Dendritic cell treated with granulocyte-macrophage colony-stimulating factor and Interleukin-4, amounts not matched to agents 40 ng/mL and 50 ng/mL, for 4 days (primary cell): Measurements from ENCODE around the gene EPHA3.

Experiments
- H3K27ac Mint-ChIP-seq: one replicate; pipeline ENCODE4 v1.8.0; 2022; ENCODE audit warnings: mild to moderate bottlenecking, mixed read lengths
- H3K27me3 Mint-ChIP-seq: one replicate; pipeline ENCODE4 v1.8.0; 2022; ENCODE audit warnings: mild to moderate bottlenecking, mixed read lengths
- H3K36me3 Mint-ChIP-seq: one replicate; pipeline ENCODE4 v1.8.0; 2022; ENCODE audit warnings: low read depth, mixed read lengths
- H3K4me1 Mint-ChIP-seq: one replicate; pipeline ENCODE4 v1.8.0; 2022; ENCODE audit warnings: low read depth, mixed read lengths
- H3K4me3 Mint-ChIP-seq: one replicate; pipeline ENCODE4 v1.8.0; 2022; ENCODE audit warnings: mild to moderate bottlenecking, moderate library complexity, mixed read lengths
- H3K9me3 Mint-ChIP-seq: one replicate; pipeline ENCODE4 v1.8.0; 2022; ENCODE audit warnings: mixed read lengths
- intact Hi-C: fragments of 100-400 bp; cut with micrococcal nuclease; formaldehyde crosslinking; loops from one replicate; pipeline ENCODE4 v1.15.0; 2022

EPHA3 gene

DNA sequence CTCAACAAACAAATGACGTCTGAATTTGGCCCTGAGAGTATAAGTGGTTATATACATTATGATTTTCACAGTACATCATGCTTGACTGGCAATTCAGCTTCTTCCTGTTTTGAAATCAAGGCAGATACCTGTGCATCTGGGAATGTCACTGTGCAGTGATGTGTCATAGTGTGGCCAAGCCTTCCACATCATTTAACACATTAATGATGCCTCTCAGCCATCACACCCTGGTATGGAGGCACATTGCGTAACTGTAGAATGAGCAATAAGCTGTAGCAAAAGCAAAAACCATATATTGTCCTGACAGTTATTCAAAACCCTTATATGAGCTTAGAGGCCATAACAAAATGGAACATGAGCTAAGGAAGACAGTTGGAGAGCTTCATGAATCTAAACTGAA lies 246.0 kb downstream of the EPHA3 start:
- H3K27me3 Mint-ChIP-seq: no peaks in the 10 kb centered on the region
- H3K36me3 Mint-ChIP-seq: no peaks in the 10 kb centered on the region
- H3K4me1 Mint-ChIP-seq: no peaks in the 10 kb centered on the region
- H3K4me3 Mint-ChIP-seq: no peak overlapping the region
- H3K27ac Mint-ChIP-seq: no peak overlapping the region
- H3K9me3 Mint-ChIP-seq: no peaks in the 10 kb centered on the region
- intact Hi-C loops: no loop called here

DNA sequence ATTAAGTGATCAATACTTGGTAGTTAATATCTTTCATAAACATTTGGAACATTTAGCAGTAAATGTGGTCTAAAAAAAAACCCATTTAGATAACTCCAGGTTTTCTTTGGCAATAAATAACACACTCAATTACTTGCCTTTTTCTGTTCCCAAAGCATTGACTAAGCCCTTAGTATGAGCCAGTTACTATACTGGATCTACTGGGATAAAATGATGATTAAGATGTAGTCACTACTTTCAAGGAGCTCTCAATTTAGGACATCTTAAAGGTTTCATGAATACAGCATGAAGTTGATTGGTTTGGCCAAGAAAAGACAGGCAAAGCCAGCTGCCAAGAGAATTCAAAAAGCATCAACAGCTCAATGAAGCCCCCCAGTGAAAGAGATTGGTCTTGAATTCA lies 250.9 kb downstream of the EPHA3 start:
- Mint-ChIP-seq H3K4me1 (no peaks in the 10 kb centered on the region), H3K27me3 (no peaks in the 10 kb centered on the region), H3K9me3 (no peaks in the 10 kb centered on the region), H3K27ac (no peak overlapping the region), H3K36me3 (no peaks in the 10 kb centered on the region), H3K4me3 (no peak overlapping the region)
- intact Hi-C loops: no loop called here

GRCh38 chr3:89360156-89360555 lies 252.7 kb downstream of the EPHA3 start:
- intact Hi-C loops: no loop called here
- no peak overlapping the region for H3K4me3 Mint-ChIP-seq
- no peaks in the 10 kb centered on the region for H3K27me3 Mint-ChIP-seq
- H3K9me3 Mint-ChIP-seq: no peaks in the 10 kb centered on the region
- H3K27ac Mint-ChIP-seq: no peak overlapping the region
- H3K36me3 Mint-ChIP-seq: no peaks in the 10 kb centered on the region
- no peaks in the 10 kb centered on the region for H3K4me1 Mint-ChIP-seq

- no peak overlapping the region for H3K27ac Mint-ChIP-seq
- H3K27me3 Mint-ChIP-seq: no peaks in the 10 kb centered on the region
- no peak overlapping the region for H3K4me3 Mint-ChIP-seq
- H3K36me3 Mint-ChIP-seq: no peaks in the 10 kb centered on the region
- no peaks in the 10 kb centered on the region for H3K4me1 Mint-ChIP-seq
- intact Hi-C loops: no loop called here
- H3K9me3 Mint-ChIP-seq: peaks cover 9% of the 10 kb centered on the region
Observed at GRCh38 chr3:89362496-89362895, 255.1 kb downstream of the EPHA3 start.

DNA sequence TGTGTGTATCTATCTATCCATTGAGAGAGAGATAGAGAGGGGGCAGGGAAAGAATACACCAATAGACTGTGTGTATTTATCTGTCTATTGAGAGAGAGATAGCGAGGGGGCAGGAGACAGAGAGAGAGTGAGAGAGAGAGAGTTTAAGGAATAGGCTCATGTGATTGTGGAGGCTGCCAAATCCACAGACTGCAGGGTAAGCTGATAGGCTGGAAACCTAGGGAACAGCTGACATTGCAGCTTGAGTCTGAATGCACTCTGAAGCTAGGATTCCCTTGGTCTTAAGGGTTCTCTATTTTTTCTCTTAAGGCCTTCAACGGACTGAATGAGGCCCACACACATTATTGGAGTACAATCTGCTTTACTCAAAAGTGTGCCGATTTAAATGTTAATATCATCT lies 255.8 kb downstream of the EPHA3 start:
- intact Hi-C loops: no loop called here
- no peaks in the 10 kb centered on the region for H3K27me3 Mint-ChIP-seq
- no peaks in the 10 kb centered on the region for H3K36me3 Mint-ChIP-seq

DNA sequence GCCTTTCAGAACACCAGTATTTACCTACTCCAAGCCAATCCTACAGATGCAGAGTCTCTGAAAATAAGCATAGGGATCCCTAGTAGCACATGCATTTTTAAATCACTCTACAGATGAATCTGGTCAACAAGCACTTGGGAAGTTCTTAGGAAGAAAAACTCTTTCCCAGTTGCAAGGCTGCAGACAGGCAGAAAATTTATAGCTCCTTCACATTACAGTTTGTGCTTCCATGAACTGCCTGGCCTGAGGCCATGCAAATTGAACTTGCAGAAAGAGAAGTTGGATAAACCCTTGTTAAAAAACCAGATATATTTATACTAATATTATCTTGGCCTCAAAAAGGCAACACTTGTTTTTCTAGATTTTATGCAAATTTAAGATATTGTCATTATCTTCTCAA lies 256.9 kb downstream of the EPHA3 start:
- H3K9me3 Mint-ChIP-seq: peaks cover 25% of the 10 kb centered on the region

More for the DNA sequence above, 255.8 kb downstream of the EPHA3 start:
- H3K4me1 Mint-ChIP-seq: no peaks in the 10 kb centered on the region
- H3K4me3 Mint-ChIP-seq: no peak overlapping the region
- H3K27ac Mint-ChIP-seq: no peak overlapping the region
- peaks cover 15% of the 10 kb centered on the region for H3K9me3 Mint-ChIP-seq

DNA sequence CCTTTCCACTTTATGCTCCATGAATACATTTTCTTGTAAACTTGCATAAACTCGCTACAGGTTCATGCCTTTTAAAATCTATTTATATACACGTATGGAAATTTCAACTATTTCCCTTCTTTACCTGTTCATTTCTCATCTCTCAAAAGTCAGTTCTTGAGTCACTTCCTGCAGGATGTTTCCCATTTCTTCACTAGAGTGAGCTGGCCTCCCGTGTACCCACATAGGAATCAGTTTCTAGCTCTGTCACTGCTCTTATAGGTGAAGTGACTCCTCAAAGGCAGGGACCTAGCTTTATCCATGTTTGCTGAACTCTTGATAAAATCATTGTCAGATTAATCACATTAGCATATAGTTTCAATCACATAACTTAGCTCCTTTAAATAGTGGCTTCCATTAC lies 259.7 kb downstream of the EPHA3 start:
- no peak overlapping the region for H3K27ac Mint-ChIP-seq
- H3K36me3 Mint-ChIP-seq: no peaks in the 10 kb centered on the region
- H3K4me3 Mint-ChIP-seq: no peak overlapping the region
- H3K9me3 Mint-ChIP-seq: peaks cover 25% of the 10 kb centered on the region
- H3K4me1 Mint-ChIP-seq: no peaks in the 10 kb centered on the region
- intact Hi-C loops: no loop called here
- no peaks in the 10 kb centered on the region for H3K27me3 Mint-ChIP-seq

More for the DNA sequence above, 256.9 kb downstream of the EPHA3 start:
- Mint-ChIP-seq H3K4me1 (no peaks in the 10 kb centered on the region), H3K27ac (no peak overlapping the region), H3K27me3 (no peaks in the 10 kb centered on the region), H3K4me3 (no peak overlapping the region), H3K36me3 (no peaks in the 10 kb centered on the region)
- intact Hi-C loops: no loop called here

DNA sequence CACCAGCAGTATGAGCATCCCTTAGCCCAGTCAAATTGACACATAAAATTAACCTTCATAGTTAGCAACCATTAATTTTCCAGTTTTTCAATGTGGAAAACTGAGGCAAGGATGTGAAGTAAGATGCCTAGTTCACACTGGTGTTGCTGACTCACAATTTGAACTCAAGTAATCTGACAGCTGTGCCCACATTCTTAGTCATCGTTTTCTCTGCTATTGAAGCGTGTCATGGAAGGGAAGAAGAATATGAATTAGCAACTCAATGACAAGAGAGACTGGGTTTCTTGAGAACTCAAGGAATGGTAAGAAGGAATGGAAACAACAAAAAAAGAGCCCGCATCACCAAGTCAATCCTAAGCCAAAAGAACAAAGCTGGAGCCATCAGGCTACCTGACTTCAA lies 261.4 kb downstream of the EPHA3 start:
- H3K27ac Mint-ChIP-seq: no peak overlapping the region

DNA sequence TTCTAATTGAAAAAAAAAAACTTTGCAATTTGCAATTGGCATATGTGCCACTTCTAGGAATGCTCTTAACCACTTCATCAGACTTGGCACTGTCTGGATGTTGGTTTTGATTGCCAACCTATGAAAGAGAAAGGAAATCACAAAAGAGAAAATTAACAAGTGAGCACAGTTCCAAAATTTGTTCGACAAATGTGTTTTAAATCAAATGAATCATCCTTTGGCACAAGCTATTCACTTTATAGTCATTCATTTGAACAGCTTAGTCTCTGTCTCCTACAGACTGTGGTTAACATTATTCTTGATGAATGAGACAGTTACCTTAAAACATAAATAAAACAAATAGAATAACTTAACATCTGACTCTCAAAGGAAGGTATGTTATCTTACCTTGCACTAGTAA lies 265.0 kb downstream of the EPHA3 start:
- Mint-ChIP-seq H3K27me3 (no peaks in the 10 kb centered on the region), H3K27ac (no peak overlapping the region), H3K4me1 (no peaks in the 10 kb centered on the region), H3K36me3 (no peaks in the 10 kb centered on the region), H3K4me3 (no peak overlapping the region), H3K9me3 (peaks cover 16% of the 10 kb centered on the region)
- intact Hi-C loops: no loop called here

More for the DNA sequence above, 261.4 kb downstream of the EPHA3 start:
- Mint-ChIP-seq H3K4me3 (no peak overlapping the region), H3K27me3 (no peaks in the 10 kb centered on the region), H3K9me3 (peaks cover 25% of the 10 kb centered on the region), H3K36me3 (no peaks in the 10 kb centered on the region), H3K4me1 (no peaks in the 10 kb centered on the region)
- intact Hi-C loops: no loop called here

- Mint-ChIP-seq H3K36me3 (no peaks in the 10 kb centered on the region), H3K9me3 (peaks cover 7% of the 10 kb centered on the region), H3K4me1 (no peaks in the 10 kb centered on the region), H3K27me3 (no peaks in the 10 kb centered on the region), H3K4me3 (no peak overlapping the region), H3K27ac (no peak overlapping the region)
- intact Hi-C loops: no loop called here
Observed at GRCh38 chr3:89373434-89373833, 266.0 kb downstream of the EPHA3 start.

- Mint-ChIP-seq H3K27me3 (no peaks in the 10 kb centered on the region), H3K4me3 (no peak overlapping the region), H3K9me3 (no peaks in the 10 kb centered on the region), H3K36me3 (no peaks in the 10 kb centered on the region), H3K4me1 (no peaks in the 10 kb centered on the region), H3K27ac (no peak overlapping the region)
- intact Hi-C loops: no loop called here
Observed at GRCh38 chr3:89375451-89375850, 268.0 kb downstream of the EPHA3 start.

DNA sequence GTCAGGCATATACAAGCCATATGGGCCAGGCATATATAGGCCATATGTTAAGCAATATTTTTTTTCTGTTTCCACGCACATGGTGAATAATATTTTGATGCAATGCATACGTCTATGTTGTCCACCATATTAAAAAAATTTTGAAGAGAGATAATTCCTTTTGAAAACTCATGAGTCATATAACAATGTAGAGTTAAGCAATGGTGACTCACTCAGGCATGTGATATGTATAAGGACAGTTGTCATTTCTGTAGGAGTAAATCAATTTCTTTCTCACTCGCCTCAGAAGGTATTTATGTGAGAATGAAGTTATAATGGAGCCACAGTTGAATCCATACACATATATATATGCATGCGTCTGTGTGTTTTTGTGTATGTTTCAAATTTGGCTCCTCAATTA lies 272.6 kb downstream of the EPHA3 start:
- Mint-ChIP-seq H3K4me3 (no peak overlapping the region), H3K9me3 (peaks cover 19% of the 10 kb centered on the region), H3K27ac (no peak overlapping the region), H3K4me1 (no peaks in the 10 kb centered on the region), H3K36me3 (no peaks in the 10 kb centered on the region), H3K27me3 (no peaks in the 10 kb centered on the region)
- intact Hi-C loops: no loop called here

GRCh38 chr3:89392991-89393390 lies 285.6 kb downstream of the EPHA3 start:
- Mint-ChIP-seq H3K4me3 (no peak overlapping the region), H3K4me1 (no peaks in the 10 kb centered on the region), H3K9me3 (peaks cover 8% of the 10 kb centered on the region), H3K27ac (no peak overlapping the region), H3K27me3 (no peaks in the 10 kb centered on the region), H3K36me3 (no peaks in the 10 kb centered on the region)
- intact Hi-C loops: no loop called here

GRCh38 chr3:89395456-89395855 lies 288.0 kb downstream of the EPHA3 start:
- no peaks in the 10 kb centered on the region for H3K4me1 Mint-ChIP-seq
- no peak overlapping the region for H3K4me3 Mint-ChIP-seq
- H3K36me3 Mint-ChIP-seq: no peaks in the 10 kb centered on the region
- no peaks in the 10 kb centered on the region for H3K27me3 Mint-ChIP-seq
- H3K27ac Mint-ChIP-seq: no peak overlapping the region
- intact Hi-C loops: no loop called here
- H3K9me3 Mint-ChIP-seq: no peaks in the 10 kb centered on the region

DNA sequence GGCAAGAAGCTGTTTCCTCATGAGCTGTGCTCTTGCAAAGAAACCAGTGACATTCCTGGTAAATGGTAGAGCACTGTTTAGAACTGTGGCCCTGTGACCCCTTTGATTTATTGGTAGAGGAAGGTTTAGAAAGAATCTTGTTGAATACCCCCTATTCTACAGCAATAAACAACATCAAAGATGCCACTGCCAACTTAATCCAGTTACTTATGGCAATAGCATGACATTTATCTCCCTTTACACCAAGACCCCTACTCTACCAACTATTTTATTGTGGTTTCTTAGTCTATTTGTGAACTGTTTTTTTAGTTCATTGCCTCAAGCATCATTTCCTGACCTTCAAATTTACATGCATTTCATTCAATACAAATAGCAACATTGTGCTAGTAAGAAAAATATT lies 288.6 kb downstream of the EPHA3 start:
- Mint-ChIP-seq H3K27me3 (no peaks in the 10 kb centered on the region), H3K27ac (no peak overlapping the region), H3K4me3 (no peak overlapping the region), H3K4me1 (no peaks in the 10 kb centered on the region), H3K36me3 (no peaks in the 10 kb centered on the region), H3K9me3 (no peaks in the 10 kb centered on the region)
- intact Hi-C loops: no loop called here
